A549 (cell line): ENCODE data around the gene PARD3B.

Experiments
- CEBPB ChIP-seq, 2 experiments: fragments of >200 bp in 1 of 2; sonication (Bioruptor Twin) in 1 of 2; formaldehyde crosslinking in 1 of 2; IDR thresholded peaks; 2 replicates each; pipeline ENCODE4 v1.6.1; 2012 to 2016
- CTCF ChIP-seq: fragments of >200 bp; sonication (Bioruptor Twin); formaldehyde crosslinking; IDR thresholded peaks from 3 replicates; pipeline ENCODE4 v1.5.1; 2016
- PHF8 ChIP-seq: fragments of 200-600 bp; sonication (generic); IDR thresholded peaks from 2 replicates; pipeline ENCODE4 v1.6.1; 2016; ENCODE audit warnings: low read depth, mild to moderate bottlenecking, antibody characterized with exemption, moderate library complexity, borderline replicate concordance
- ZFP36 ChIP-seq: fragments of 450-650 bp; IDR thresholded peaks from 2 replicates; pipeline ENCODE4 v1.6.1; 2014; ENCODE audit warnings: borderline replicate concordance; ENCODE audit not compliant: partially characterized antibody
- TF ChIP-seq, protein P1 (sequence below): fragments of 200-600 bp; sonication (generic); IDR thresholded peaks from 2 replicates; pipeline ENCODE4 v1.6.1; 2016; ENCODE audit warnings: antibody characterized with exemption, mild to moderate bottlenecking, moderate library complexity

- TF ChIP-seq CEBPB (IDR thresholded peaks at IDR 0.05) (no peak), CTCF (no peak), ZFP36 (no peak), PHF8 (no peak)
- TF ChIP-seq, protein P1, sequence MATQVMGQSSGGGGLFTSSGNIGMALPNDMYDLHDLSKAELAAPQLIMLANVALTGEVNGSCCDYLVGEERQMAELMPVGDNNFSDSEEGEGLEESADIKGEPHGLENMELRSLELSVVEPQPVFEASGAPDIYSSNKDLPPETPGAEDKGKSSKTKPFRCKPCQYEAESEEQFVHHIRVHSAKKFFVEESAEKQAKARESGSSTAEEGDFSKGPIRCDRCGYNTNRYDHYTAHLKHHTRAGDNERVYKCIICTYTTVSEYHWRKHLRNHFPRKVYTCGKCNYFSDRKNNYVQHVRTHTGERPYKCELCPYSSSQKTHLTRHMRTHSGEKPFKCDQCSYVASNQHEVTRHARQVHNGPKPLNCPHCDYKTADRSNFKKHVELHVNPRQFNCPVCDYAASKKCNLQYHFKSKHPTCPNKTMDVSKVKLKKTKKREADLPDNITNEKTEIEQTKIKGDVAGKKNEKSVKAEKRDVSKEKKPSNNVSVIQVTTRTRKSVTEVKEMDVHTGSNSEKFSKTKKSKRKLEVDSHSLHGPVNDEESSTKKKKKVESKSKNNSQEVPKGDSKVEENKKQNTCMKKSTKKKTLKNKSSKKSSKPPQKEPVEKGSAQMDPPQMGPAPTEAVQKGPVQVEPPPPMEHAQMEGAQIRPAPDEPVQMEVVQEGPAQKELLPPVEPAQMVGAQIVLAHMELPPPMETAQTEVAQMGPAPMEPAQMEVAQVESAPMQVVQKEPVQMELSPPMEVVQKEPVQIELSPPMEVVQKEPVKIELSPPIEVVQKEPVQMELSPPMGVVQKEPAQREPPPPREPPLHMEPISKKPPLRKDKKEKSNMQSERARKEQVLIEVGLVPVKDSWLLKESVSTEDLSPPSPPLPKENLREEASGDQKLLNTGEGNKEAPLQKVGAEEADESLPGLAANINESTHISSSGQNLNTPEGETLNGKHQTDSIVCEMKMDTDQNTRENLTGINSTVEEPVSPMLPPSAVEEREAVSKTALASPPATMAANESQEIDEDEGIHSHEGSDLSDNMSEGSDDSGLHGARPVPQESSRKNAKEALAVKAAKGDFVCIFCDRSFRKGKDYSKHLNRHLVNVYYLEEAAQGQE = no peak
Measured at GRCh38 chr2:204673877-204674276, 128.6 kb downstream of the PARD3B start.
